ENCODE data around the gene P2RX1. TPM values are rescaled to one million over a fixed set of nuclear protein-coding genes. Genes with fewer than 3 reads are reported as not detected.

The P2RX1 gene
- total RNA-seq, 1 experiment from 2014 or later = not detected

GRCh38 chr17:3921006-3921405 lies 4.7 kb upstream of the P2RX1 start:
- H3K9me3 ChIP-seq (ENCODE audit: control insufficient read depth, low read depth, low read length) = no peaks in the 10 kb centered on the region
- Mint-ChIP-seq H3K27ac (peak overlapping the region in 1 of 3 experiments; percentile 88; a peak in 1 of 7 replicates), H3K4me1 (peaks cover 10 to 34% of the 10 kb centered on the region in 2 experiments; a peak in 3 of 4 replicates), H3K4me3 (no peak overlapping the region), H3K27me3 (ENCODE audit: low read depth) (no peaks in the 10 kb centered on the region), H3K36me3 (ENCODE audit: insufficient read depth in 1 of 3, low read depth in 3 of 3) (no peaks in the 10 kb centered on the region), H3K9me3 (no peaks in the 10 kb centered on the region)
- no peaks in the 10 kb centered on the region for H3K4me1 ChIP-seq (ENCODE audit: insufficient read depth, low read length)
- H2BK20ac ChIP-seq (ENCODE audit: low read depth, low read length, poor library complexity, severe bottlenecking) = no peak overlapping the region
- no peak overlapping the region for H2BK120ac ChIP-seq (ENCODE audit: low read depth, low read length, poor library complexity, severe bottlenecking)
- H3K4ac ChIP-seq (ENCODE audit: low read depth, low read length) = no peak overlapping the region
- H3K23ac ChIP-seq (ENCODE audit: insufficient read length, low read depth, low read length) = no peak overlapping the region
- H4K8ac ChIP-seq (replicated peaks; ENCODE audit: insufficient read length, low read depth, low read length) = no peak overlapping the region
- H2AFZ ChIP-seq (ENCODE audit: low read length) = no peak overlapping the region
- H4K91ac ChIP-seq (ENCODE audit: insufficient read length, low read depth, low read length) = no peak overlapping the region
- H3K27ac ChIP-seq (ENCODE audit: insufficient read length, low read depth, low read length) = no peak overlapping the region
- H4K5ac ChIP-seq (ENCODE audit: insufficient read length, low read depth, low read length) = no peak overlapping the region
- H3T11ph ChIP-seq (ENCODE audit: low read length) = no peak overlapping the region
- H3K9ac ChIP-seq (ENCODE audit: extremely low read depth, insufficient read length, low read length) = no peak overlapping the region
- no peak overlapping the region for H2AK5ac ChIP-seq (ENCODE audit: insufficient read length, low read length)
- TF ChIP-seq, protein P1, sequence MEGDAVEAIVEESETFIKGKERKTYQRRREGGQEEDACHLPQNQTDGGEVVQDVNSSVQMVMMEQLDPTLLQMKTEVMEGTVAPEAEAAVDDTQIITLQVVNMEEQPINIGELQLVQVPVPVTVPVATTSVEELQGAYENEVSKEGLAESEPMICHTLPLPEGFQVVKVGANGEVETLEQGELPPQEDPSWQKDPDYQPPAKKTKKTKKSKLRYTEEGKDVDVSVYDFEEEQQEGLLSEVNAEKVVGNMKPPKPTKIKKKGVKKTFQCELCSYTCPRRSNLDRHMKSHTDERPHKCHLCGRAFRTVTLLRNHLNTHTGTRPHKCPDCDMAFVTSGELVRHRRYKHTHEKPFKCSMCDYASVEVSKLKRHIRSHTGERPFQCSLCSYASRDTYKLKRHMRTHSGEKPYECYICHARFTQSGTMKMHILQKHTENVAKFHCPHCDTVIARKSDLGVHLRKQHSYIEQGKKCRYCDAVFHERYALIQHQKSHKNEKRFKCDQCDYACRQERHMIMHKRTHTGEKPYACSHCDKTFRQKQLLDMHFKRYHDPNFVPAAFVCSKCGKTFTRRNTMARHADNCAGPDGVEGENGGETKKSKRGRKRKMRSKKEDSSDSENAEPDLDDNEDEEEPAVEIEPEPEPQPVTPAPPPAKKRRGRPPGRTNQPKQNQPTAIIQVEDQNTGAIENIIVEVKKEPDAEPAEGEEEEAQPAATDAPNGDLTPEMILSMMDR (conservative IDR thresholded peaks at IDR 0.05) = no peak
- no peak overlapping the region for H3K18ac ChIP-seq (ENCODE audit: insufficient read length, low read depth, low read length)
- H3K14ac ChIP-seq (ENCODE audit: insufficient read depth, low read length) = no peak overlapping the region
- H2BK5ac ChIP-seq (ENCODE audit: insufficient read length, low read length) = no peak overlapping the region
- DNase-seq = no peak
- H2BK12ac ChIP-seq (ENCODE audit: insufficient read length, low read depth, low read length) = no peak overlapping the region
- no peaks in the 10 kb centered on the region for H3K27me3 ChIP-seq (ENCODE audit: insufficient read depth, low read length)
- H3K79me1 ChIP-seq (ENCODE audit: insufficient read depth, low read depth, low read length, poor library complexity, severe bottlenecking) = no peaks in the 10 kb centered on the region
- H2BK15ac ChIP-seq (ENCODE audit: low read depth, low read length) = no peak overlapping the region
- H4K20me1 ChIP-seq (ENCODE audit: control insufficient read depth, insufficient read depth, insufficient read length) = no peaks in the 10 kb centered on the region
- no peaks in the 10 kb centered on the region for H3K23me2 ChIP-seq (ENCODE audit: insufficient read length, low read depth, low read length, poor library complexity, severe bottlenecking)
- no peak overlapping the region for H3K56ac ChIP-seq (ENCODE audit: insufficient read length, low read depth, low read length)
- no peaks in the 10 kb centered on the region for H3K79me2 ChIP-seq (ENCODE audit: insufficient read depth, low read length)
- no CpG with 5 or more reads among the region's 16 CpGs for WGBS (ENCODE audit: extremely low coverage, insufficient read length, low lambda C conversion rate)
- H3K4me2 ChIP-seq (ENCODE audit: insufficient read depth, insufficient read length, low read length) = no peak overlapping the region
